ENCODE data around the gene KEL.

Gene KEL

DNA sequence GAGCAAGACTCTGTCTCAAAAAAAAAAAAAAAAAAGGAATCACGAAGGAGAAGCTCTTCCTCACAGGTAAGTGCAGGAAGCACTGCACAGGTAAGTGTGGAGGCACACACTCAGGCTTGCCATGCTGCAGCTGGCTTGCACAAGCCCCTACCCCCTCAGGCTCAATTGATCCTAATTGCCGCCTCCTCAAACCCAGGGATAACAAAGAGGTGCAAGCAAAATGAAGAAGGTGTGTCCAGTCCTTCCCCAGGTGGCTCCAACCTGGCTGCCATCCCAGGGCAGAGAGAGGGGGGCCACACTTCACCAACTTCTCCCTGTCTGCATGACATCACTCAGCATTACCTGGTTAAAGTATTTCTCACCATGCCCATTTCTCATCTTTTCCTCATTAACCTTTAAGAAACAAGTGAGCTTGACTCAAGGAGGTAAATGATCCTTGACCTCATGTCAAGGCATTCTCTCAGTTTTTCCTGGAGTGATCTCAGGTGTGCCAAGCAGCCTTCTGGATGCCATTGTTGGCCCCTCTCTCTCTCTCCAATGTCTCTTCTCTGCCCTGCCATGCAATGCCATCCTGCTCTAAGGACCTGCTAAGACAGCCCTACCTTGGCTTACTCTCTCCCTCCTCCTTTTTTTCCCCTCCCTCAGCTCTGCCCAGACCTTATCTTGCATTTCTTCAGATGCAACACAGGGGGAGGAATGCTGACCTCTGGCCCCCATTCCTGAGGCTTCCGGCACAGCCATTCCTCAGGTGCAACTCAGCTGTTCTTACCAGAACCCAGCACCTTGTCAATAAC, 63.6 kb downstream of the KEL start:
- DNase-seq (ENCODE audit: low spot score) = no peak

DNA sequence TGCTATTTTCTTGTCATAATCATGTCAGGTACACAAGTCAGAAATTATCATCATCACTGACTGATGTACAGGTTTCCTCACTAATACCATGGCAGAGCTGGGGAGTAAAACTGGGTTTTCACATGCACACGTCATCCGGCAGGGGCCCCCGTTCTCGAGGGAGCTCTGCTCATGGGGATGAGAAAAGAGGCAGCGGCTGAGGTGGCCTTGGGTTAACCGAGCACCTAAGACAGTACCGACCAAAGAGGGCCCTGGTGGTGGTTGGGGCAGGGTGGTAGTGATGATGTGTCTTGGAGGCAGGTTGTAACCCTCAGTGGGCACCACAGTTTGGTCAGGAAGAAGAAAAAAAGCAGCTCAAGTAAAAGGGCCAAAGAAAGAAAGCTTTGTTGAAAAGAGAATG, 64.5 kb downstream of the KEL start:
- no peak for DNase-seq (ENCODE audit: low spot score)

DNA sequence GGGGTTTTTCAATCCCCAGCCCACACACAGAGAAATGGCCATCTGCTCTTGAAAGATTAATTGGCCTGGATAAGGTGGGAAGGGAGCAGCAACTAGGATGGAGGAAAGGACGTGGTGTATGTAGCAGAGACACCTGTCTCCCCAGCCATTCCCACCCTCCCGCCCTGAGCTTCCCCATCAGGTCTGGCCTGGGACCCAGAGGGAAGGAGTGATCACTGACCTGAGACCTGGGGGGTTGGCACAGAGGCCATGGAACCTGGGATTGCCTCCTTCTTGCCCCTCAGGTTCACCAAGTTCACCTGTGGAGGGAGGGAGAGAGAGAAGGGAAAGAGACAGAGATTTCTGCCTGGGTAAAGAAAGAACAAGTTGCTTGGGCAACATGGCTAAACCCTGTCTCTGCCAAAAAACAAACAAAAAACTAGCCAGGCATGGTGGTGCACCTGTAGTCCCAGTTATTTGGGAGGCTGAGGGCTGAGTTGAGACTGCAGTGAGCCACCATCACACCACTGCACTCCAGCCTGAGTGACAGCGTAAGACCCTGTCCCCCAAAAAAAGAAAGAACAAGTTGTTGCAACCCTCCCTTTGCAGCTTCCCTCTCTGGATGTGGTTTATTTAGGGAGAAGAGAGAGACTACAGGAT, 65.3 kb downstream of the KEL start:
- no peak for DNase-seq (ENCODE audit: low spot score)

DNA sequence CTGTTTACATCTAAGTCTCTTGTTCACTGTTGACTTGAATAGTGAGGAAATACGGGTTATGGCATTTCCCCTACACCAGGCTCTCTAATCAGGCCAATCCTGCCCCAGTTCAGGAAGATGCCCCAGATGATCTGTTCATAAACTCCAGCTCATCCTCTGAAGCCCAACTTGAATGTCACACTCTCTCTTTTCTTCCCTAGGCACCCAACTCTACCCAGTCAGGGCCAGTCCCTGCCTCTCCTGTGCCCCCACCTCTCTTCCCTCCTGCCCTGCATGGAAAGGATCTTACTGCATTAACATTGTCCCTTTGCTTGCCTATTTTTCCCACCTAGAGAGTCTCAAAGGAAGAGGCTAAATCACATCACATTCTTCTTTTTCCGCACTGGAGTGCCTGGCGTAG, 66.0 kb downstream of the KEL start:
- DNase-seq (ENCODE audit: low spot score) = no peak

DNA sequence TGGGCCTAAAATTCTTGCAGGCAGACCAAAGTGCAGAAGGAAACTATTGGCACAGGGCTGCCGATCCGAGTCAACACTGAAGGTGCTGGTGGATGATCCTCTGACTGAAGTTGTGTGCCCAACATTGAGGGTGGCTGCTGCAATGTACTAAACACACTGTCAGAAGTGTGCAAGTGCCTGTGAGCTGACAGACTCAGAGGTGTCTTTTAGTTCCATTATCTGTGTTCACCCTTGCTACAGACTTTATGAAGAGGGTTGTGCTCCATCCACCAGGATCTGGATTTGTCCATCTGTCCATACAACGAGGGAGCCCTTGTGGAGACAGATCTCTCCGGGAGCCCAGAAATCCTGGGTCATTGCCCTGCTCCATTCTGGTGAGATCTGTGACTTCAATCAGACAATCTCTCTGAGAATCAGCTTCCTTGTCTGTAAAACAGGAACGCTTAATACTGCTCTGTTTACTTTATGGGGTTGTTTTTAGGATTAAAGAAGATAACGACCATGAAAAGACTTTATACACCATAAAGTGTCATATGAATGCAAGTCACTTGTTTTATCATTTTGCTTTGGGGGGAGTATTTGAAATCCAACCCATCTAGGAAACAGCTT, 67.1 kb downstream of the KEL start:
- no peak for DNase-seq (ENCODE audit: low spot score)

DNA sequence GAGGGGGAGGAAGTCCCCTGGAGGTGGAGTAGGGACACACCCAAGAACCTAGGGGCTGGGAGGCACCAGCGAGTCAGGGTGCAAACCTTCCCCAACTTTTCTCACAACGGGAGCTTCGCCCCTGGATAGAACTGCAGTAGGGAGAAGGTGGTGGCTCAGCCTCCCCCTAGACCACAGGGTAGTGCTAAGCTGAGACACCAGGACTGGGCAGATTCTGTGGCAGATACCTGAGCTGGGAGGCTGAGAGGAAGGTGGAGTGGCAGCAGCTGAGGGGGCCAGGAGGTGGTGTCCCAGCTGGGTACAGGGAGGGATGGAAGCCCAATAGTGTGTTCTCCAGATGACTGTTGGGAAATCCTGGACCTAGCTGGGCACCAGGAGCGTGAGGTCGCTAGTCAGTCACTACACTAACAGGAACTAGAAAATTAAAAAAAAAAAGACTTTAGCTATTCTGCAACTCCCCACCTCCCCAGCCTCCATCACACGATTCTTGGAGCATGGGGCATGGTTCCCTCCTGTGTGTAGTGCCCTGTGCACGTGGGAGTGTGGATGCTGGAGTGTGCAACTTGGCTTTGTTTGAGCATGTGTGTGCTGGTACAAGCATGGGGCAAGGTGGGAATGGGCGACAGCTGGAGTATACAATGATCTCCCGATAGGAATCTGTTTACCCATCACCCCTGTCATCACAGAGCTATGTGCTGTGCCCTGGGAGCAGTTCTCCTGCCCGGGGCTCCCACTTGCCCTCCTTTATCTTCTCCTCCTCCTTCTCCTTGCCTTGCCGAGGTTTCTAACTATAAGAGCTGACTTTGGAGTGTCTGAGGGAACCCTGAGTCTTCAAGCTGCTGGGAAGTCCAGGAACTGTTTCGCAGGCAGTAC, 67.8 kb downstream of the KEL start:
- no peak for DNase-seq (ENCODE audit: low spot score)

DNA sequence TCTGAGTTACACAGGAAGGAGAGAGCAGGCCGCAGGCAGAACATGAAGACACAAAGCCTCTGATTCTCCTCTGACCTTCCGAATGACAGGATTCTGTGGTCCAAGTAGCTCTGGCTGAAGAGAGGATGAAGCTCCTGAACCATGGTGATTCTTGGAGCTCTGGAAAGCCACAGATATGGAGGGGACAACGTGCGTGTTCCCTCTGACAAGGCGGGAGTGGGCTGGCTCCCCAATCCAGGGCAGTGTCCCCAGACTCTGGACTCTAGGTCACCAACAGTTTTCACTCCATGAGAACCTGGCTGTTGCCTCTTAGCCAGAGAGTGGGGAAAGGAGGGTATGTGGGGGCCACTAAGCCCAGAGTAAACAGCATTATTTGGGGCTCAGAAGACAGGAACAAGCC, 69.2 kb downstream of the KEL start:
- no peak for DNase-seq (ENCODE audit: low spot score)

DNA sequence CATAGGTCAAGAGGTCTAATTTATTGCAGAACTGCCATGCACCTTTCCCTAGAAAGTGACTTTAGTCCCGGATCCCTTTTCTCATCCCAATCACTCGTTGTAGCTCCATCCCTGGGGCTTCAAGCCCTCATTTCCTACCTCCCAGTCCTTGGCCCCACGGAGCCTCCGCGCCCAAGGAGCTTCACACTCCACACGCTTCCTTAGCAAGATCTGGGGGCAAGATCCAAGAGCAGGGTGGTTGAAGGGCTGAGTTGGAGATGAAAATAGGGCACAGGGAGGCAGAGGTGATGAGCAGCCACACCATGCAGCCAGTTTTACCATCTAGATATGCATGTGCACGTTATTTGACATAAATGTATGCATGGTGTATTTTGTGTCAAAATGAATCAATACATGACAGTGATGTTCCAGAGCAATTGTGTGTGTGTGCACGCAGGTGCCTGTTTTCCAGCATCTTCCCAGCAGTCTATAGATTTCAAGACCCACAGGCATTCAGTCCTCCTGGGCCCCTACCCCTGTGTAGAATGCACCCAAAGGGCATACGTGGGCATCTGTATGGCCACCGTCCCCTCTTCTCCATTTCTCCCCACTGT, 70.6 kb downstream of the KEL start:
- DNase-seq (ENCODE audit: low spot score) = no peak

Measured in SK-N-DZ (cell line).